ENCODE results near the gene STPG1.

- no peak for TF ChIP-seq CTCF (conservative IDR thresholded peaks at IDR 0.05 in 1 of 2, IDR thresholded peaks at IDR 0.05 in 1 of 2; ENCODE audit: extremely low read depth in 1 of 2, insufficient read depth in 1 of 2, low read depth in 1 of 2, low read length in 2 of 2)
- no peak for TF ChIP-seq EZH2 (IDR thresholded peaks at IDR 0.05; ENCODE audit: borderline replicate concordance, low read length)
Measured at GRCh38 chr1:24418898-24419628, 5.5 kb upstream of the STPG1 start.

Measured in mammary epithelial cell (primary cell).